GM21717 (cell line): ENCODE data around the gene SAMD14.

ENCODE experiments used
- ATAC-seq: cut with Tn5 transposase; IDR thresholded peaks from one replicate; pipeline ENCODE4 v1.9.1; 2021; ENCODE audit warnings: mild to moderate bottlenecking, moderate library complexity; ENCODE audit not compliant: unreplicated experiment

The SAMD14 gene

GRCh38 chr17:50129728-50130558 lies at the start of gene SAMD14:
TSS of gene SAMD14 (minus strand) at chr17:50130160. CDS start at chr17:50124959, 5,201 bp downstream.
- no peak for ATAC-seq

- no peak for ATAC-seq
Observed at GRCh38 chr17:50177983-50178834, 48.2 kb upstream of the SAMD14 start.

- ATAC-seq, result no peak
Observed at GRCh38 chr17:50177476-50177875, 47.5 kb upstream of the SAMD14 start.

GRCh38 chr17:50176559-50177357 lies 46.8 kb upstream of the SAMD14 start:
- ATAC-seq, result no peak

- ATAC-seq, result no peak
Observed at GRCh38 chr17:50175035-50175807, 45.3 kb upstream of the SAMD14 start.

GRCh38 chr17:50174444-50174843 lies 44.5 kb upstream of the SAMD14 start:
- no peak for ATAC-seq

- no peak for ATAC-seq
Observed at GRCh38 chr17:50173335-50173941, 43.5 kb upstream of the SAMD14 start.

GRCh38 chr17:50172936-50173334 lies 43.0 kb upstream of the SAMD14 start:
- no peak for ATAC-seq

- no peak for ATAC-seq
Observed at GRCh38 chr17:50172130-50172529, 42.2 kb upstream of the SAMD14 start.

GRCh38 chr17:50171371-50172071 lies 41.6 kb upstream of the SAMD14 start:
- ATAC-seq, result no peak

GRCh38 chr17:50170662-50171370 lies 40.9 kb upstream of the SAMD14 start:
- ATAC-seq, result no peak

GRCh38 chr17:50169881-50170459 lies 40.0 kb upstream of the SAMD14 start:
- ATAC-seq, result no peak

GRCh38 chr17:50169121-50169764 lies 39.3 kb upstream of the SAMD14 start:
- ATAC-seq, result no peak

- ATAC-seq, result no peak
Observed at GRCh38 chr17:50168319-50168718, 38.4 kb upstream of the SAMD14 start.

- no peak for ATAC-seq
Observed at GRCh38 chr17:50167371-50167770, 37.4 kb upstream of the SAMD14 start.

GRCh38 chr17:50166518-50167181 lies 36.7 kb upstream of the SAMD14 start:
- no peak for ATAC-seq

- no peak for ATAC-seq
Observed at GRCh38 chr17:50165867-50166517, 36.0 kb upstream of the SAMD14 start, which contains the start of gene SGCA. TSS of gene SGCA (plus strand) at chr17:50166005. CDS start at chr17:50166041, 36 bp downstream.
